Activated CD8-positive, alpha-beta memory T cell treated with anti-CD3 and anti-CD28 coated beads, Interleukin-2, amount 50 U/mL, for 24 hours (primary cell): ENCODE measurements around the gene PLPP4.

Experiments used
- DNase-seq: peaks from one replicate; pipeline ENCODE4 v3.0.0-alpha.2; 2020; ENCODE audit errors: extremely low read depth

Gene PLPP4

GRCh38 chr10:120578134-120578533, 121.1 kb downstream of the PLPP4 start:
- DNase-seq: no peak

- no peak for DNase-seq
These were observed 121.9 kb downstream of the PLPP4 start for GRCh38 chr10:120578890-120579289.

GRCh38 chr10:120580918-120581895, 124.2 kb downstream of the PLPP4 start:
- DNase-seq: no peak

GRCh38 chr10:120582753-120583152, 125.7 kb downstream of the PLPP4 start:
- DNase-seq: no peak

GRCh38 chr10:120583424-120584108, 126.5 kb downstream of the PLPP4 start:
- no peak for DNase-seq

- no peak for DNase-seq
These were observed 127.8 kb downstream of the PLPP4 start for GRCh38 chr10:120584786-120585185.

GRCh38 chr10:120586471-120586872, 129.4 kb downstream of the PLPP4 start:
- no peak for DNase-seq

GRCh38 chr10:120587061-120587460, 130.0 kb downstream of the PLPP4 start:
- no peak for DNase-seq

- no peak for DNase-seq
These were observed 131.3 kb downstream of the PLPP4 start for GRCh38 chr10:120588311-120588710.

- no peak for DNase-seq
These were observed 136.7 kb downstream of the PLPP4 start for GRCh38 chr10:120593693-120594092.

- no peak for DNase-seq
These were observed 140.9 kb downstream of the PLPP4 start for GRCh38 chr10:120597902-120598301.

- no peak for DNase-seq
These were observed 141.4 kb downstream of the PLPP4 start for GRCh38 chr10:120598386-120598785.

- no peak for DNase-seq
These were observed 142.2 kb downstream of the PLPP4 start for GRCh38 chr10:120599200-120599724.

GRCh38 chr10:120600871-120601649, 144.0 kb downstream of the PLPP4 start:
- no peak for DNase-seq

- DNase-seq: no peak
These were observed 145.0 kb downstream of the PLPP4 start for GRCh38 chr10:120601999-120602398.

GRCh38 chr10:120605410-120605809, 148.4 kb downstream of the PLPP4 start:
- DNase-seq: no peak

GRCh38 chr10:120606051-120606764, 149.2 kb downstream of the PLPP4 start:
- DNase-seq: no peak

- no peak for DNase-seq
These were observed 150.1 kb downstream of the PLPP4 start for GRCh38 chr10:120607016-120607709.

GRCh38 chr10:120607710-120608703, 151.0 kb downstream of the PLPP4 start:
- DNase-seq: no peak
